ENCODE results near the gene ZNF384. TPM values are rescaled to one million over a fixed set of nuclear protein-coding genes. Genes with fewer than 3 reads are reported as not detected.

Gene ZNF384
- total and polyA plus RNA-seq, 2 of the 8 experiments (the other 6 are each of a cell fraction or from before 2014, with no cell fraction given), result 59.0 to 59.6 TPM

DNA sequence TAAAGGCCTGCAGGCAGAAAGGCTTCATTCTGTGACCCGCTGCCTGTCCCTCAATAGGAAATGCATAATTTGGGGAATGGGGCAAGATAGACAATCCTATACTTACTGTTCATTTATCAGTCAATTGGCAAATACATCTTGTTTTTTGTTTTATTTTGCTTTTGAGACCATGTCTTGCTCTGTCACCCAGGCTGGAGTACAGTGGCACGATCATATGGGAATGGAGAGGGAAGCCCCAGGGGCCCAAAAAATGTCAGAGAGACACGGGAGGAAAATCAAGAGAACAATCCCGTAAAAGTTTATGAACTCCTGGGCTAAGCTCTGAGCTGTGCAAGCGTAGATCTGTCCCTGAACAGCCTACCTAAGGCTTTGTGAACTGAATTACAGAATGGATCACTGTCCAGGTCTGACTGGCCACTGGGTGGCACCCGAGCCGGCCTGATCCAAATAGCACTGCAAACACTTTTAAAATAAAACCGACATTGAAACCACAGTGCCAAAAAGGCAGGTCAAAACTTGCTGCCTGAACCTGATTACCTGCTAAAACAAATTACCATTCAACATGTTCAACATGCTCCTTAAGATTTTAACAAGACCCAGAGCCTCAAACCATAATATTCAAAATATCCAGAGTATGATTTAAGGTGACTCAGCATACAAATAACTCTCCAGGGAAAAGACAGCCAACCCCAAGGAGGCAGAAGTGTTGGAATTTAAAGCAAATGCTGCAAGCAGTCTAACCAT is 46.4 kb upstream of the ZNF384 start:
- Histone ChIP-seq H3K9me3 (ENCODE audit: insufficient read depth in 2 of 2, low read depth in 1 of 2, low read length in 1 of 2) (no peaks in the 10 kb centered on the region), H2BK12ac (ENCODE audit: low read depth, low read length) (no peak overlapping the region), H2BK15ac (ENCODE audit: low read length) (no peak overlapping the region), H3K27ac (ENCODE audit: low read depth, low read length) (no peak overlapping the region), H3K56ac (replicated peaks; ENCODE audit: insufficient read length, low read depth, low read length) (no peak overlapping the region), H2BK20ac (ENCODE audit: low read length) (no peak overlapping the region), H4K91ac (replicated peaks; ENCODE audit: insufficient read length, low read length) (no peak overlapping the region), H2AK5ac (ENCODE audit: low read depth, low read length) (no peak overlapping the region), H3K4me2 (ENCODE audit: insufficient read depth in 1 of 2, low read depth in 2 of 2, low read length in 2 of 2) (no peak overlapping the region), H4K8ac (ENCODE audit: extremely low read depth, insufficient read depth, low read length) (no peak overlapping the region), H3K79me1 (ENCODE audit: low read depth, low read length) (no peaks in the 10 kb centered on the region), H3K36me3 (ENCODE audit: control insufficient read depth in 2 of 4, insufficient read depth in 4 of 4, low read length in 3 of 4) (peaks cover 0 to 13% (median 9%) of the 10 kb centered on the region in 4 experiments; a peak in 5 of 8 replicates), H3K23ac (ENCODE audit: insufficient read length) (no peak overlapping the region), H3K9ac (replicated peaks in 1 of 4; ENCODE audit: extremely low read depth in 1 of 4, low read depth in 3 of 4, low read length in 3 of 4) (no peak overlapping the region), H2AFZ (ENCODE audit: low read length) (no peak overlapping the region), H3K14ac (ENCODE audit: insufficient read length) (no peak overlapping the region), H3K4me3 (ENCODE audit: extremely low read depth in 1 of 4, insufficient read depth in 2 of 4, low read depth in 3 of 4, low read length in 4 of 4) (no peak overlapping the region), H4K5ac (ENCODE audit: insufficient read length, low read depth, low read length) (no peak overlapping the region), H3K4me1 (replicated peaks in 1 of 4; ENCODE audit: control insufficient read depth in 3 of 4, insufficient read depth in 4 of 4, low read length in 3 of 4) (peaks cover 0 to 5% (median 0%) of the 10 kb centered on the region in 4 experiments; a peak in 1 of 7 replicates), H2BK5ac (ENCODE audit: low read depth, low read length) (no peak overlapping the region), H4K20me1 (replicated peaks in 1 of 2; ENCODE audit: control insufficient read depth in 1 of 2, insufficient read depth in 2 of 2, low read length in 2 of 2) (no peaks in the 10 kb centered on the region), H2BK120ac (replicated peaks; ENCODE audit: low read depth, low read length) (no peak overlapping the region), H3K23me2 (ENCODE audit: low read depth, low read length) (no peaks in the 10 kb centered on the region), H3K27me3 (replicated peaks in 1 of 4; ENCODE audit: control insufficient read depth in 3 of 4, extremely low read depth in 1 of 4, insufficient read depth in 3 of 4, low read length in 3 of 4) (no peaks in the 10 kb centered on the region), H3K18ac (ENCODE audit: extremely low read depth, low read length) (no peak overlapping the region; the same call in 1 of the 2 replicates), H3K79me2 (ENCODE audit: control insufficient read depth in 1 of 2, insufficient read depth in 2 of 2, low read length in 2 of 2) (no peaks in the 10 kb centered on the region), H3K4ac (replicated peaks; ENCODE audit: insufficient read length, low read depth, low read length) (no peak overlapping the region)
- peak in 1 of 2 experiments; percentile 62 for DNase-seq (ENCODE audit: low read depth in 1 of 2, low spot score in 2 of 2)
- FAIRE-seq, result peak; percentile 88
- TF ChIP-seq CHD2 (IDR thresholded peaks at IDR 0.05; ENCODE audit: low read length), result no peak
- no peak for TF ChIP-seq NANOG (IDR thresholded peaks at IDR 0.05; ENCODE audit: insufficient read depth, low read depth, low read length, poor library complexity, severe bottlenecking)
- TF ChIP-seq, protein P1, sequence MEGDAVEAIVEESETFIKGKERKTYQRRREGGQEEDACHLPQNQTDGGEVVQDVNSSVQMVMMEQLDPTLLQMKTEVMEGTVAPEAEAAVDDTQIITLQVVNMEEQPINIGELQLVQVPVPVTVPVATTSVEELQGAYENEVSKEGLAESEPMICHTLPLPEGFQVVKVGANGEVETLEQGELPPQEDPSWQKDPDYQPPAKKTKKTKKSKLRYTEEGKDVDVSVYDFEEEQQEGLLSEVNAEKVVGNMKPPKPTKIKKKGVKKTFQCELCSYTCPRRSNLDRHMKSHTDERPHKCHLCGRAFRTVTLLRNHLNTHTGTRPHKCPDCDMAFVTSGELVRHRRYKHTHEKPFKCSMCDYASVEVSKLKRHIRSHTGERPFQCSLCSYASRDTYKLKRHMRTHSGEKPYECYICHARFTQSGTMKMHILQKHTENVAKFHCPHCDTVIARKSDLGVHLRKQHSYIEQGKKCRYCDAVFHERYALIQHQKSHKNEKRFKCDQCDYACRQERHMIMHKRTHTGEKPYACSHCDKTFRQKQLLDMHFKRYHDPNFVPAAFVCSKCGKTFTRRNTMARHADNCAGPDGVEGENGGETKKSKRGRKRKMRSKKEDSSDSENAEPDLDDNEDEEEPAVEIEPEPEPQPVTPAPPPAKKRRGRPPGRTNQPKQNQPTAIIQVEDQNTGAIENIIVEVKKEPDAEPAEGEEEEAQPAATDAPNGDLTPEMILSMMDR (IDR thresholded peaks at IDR 0.05; ENCODE audit: control extremely low read depth in 1 of 3, insufficient read depth in 1 of 3, low read depth in 1 of 3, low read length in 3 of 3), result peak; percentile 62 to 63 (median 63)
- TF ChIP-seq SUZ12 (IDR thresholded peaks at IDR 0.05; ENCODE audit: low read length), result no peak
- no peak for TF ChIP-seq PHF8 (conservative IDR thresholded peaks at IDR 0.05; ENCODE audit: low read depth, low read length)
- peak; percentile 62 to 73 for TF ChIP-seq RAD21 (IDR thresholded peaks at IDR 0.05 in 1 of 2, conservative IDR thresholded peaks at IDR 0.05 in 1 of 2; ENCODE audit: low read depth in 2 of 2, low read length in 2 of 2)
- TF ChIP-seq KDM4A (IDR thresholded peaks at IDR 0.05; ENCODE audit: low read depth, low read length, severe bottlenecking), result no peak
- 60% methylated on average over 8 of the region's 8 CpGs; no CpG with 5 or more reads in 1 of the 2 experiments for WGBS, 2 experiments (ENCODE audit: extremely low coverage in 1 of 2, insufficient coverage in 1 of 2, insufficient read length in 1 of 2, insufficient replicate concordance in 2 of 2, low coverage in 1 of 2, low lambda C conversion rate in 2 of 2, missing lambda C conversion rate in 1 of 2)
- CTCF ChIA-PET (ENCODE audit: partially characterized antibody), result interaction anchor here (0.6 to 3.0 kb wide), 16 partner anchors 9 to 1289 kb away, joined by 3 to 22 read pairs (median 4); partner anchors contain the start of genes COPS7A and MLF2
- POLR2A ChIA-PET (ENCODE audit: partially characterized antibody), result interaction anchor here (1.1 to 2.5 kb wide), 2 partner anchors 11 to 18 kb away, joined by 4 to 11 read pairs; partner anchors contain the start of gene MLF2

Data from H1 (cell line).